ENCODE results near the gene ADAP1.

- TF ChIP-seq, protein P1, sequence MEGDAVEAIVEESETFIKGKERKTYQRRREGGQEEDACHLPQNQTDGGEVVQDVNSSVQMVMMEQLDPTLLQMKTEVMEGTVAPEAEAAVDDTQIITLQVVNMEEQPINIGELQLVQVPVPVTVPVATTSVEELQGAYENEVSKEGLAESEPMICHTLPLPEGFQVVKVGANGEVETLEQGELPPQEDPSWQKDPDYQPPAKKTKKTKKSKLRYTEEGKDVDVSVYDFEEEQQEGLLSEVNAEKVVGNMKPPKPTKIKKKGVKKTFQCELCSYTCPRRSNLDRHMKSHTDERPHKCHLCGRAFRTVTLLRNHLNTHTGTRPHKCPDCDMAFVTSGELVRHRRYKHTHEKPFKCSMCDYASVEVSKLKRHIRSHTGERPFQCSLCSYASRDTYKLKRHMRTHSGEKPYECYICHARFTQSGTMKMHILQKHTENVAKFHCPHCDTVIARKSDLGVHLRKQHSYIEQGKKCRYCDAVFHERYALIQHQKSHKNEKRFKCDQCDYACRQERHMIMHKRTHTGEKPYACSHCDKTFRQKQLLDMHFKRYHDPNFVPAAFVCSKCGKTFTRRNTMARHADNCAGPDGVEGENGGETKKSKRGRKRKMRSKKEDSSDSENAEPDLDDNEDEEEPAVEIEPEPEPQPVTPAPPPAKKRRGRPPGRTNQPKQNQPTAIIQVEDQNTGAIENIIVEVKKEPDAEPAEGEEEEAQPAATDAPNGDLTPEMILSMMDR (IDR thresholded peaks at IDR 0.05; ENCODE audit: insufficient read depth, low read length, poor library complexity, severe bottlenecking) = no peak
- TF ChIP-seq EZH2phosphoT487 (conservative IDR thresholded peaks at IDR 0.05; ENCODE audit: low read length) = no peak
These were observed 31.6 kb upstream of the ADAP1 start for GRCh38 chr7:985915-986741.
